Thymus (tissue), 11 donors: ENCODE results near the gene TRPC4. TPM values are rescaled to one million over a fixed set of nuclear protein-coding genes. Genes with fewer than 3 reads are reported as not detected.

Experiments used
- DNase-seq, 9 donors: peaks; one replicate each; pipeline ENCODE4 v3.0.0-alpha.2; 2013; ENCODE audit warnings: low spot score in 9 of 9, low read depth in 6 of 9, missing footprints in 1 of 9
- H3K27ac ChIP-seq, 2 donors: one replicate each; pipeline ENCODE4 v1.5.1; 2013; ENCODE audit warnings: control low read depth in 1 of 2, low read depth in 1 of 2, low read length in 1 of 2, mild to moderate bottlenecking in 1 of 2, moderate library complexity in 1 of 2
- H3K27me3 ChIP-seq, 2 donors: one replicate each; pipeline ENCODE4 v1.5.1; 2013; ENCODE audit warnings: low read length in 1 of 2; ENCODE audit not compliant: control insufficient read depth in 2 of 2, insufficient read depth in 1 of 2
- H3K36me3 ChIP-seq, 2 donors: one replicate each; pipeline ENCODE4 v1.5.1; 2013; ENCODE audit warnings: low read length in 1 of 2, mild to moderate bottlenecking in 1 of 2, moderate library complexity in 1 of 2; ENCODE audit not compliant: control insufficient read depth in 2 of 2, insufficient read depth in 2 of 2
- H3K4me1 ChIP-seq, 2 donors: one replicate each; pipeline ENCODE4 v1.5.1; 2013; ENCODE audit warnings: low read length in 2 of 2; ENCODE audit not compliant: control insufficient read depth in 2 of 2, insufficient read depth in 2 of 2
- H3K4me3 ChIP-seq, 2 donors: one replicate each; pipeline ENCODE4 v1.5.1; 2013; ENCODE audit warnings: low read length in 2 of 2, control low read depth in 1 of 2, mild to moderate bottlenecking in 1 of 2
- H3K9me3 ChIP-seq, 2 donors: one replicate each; pipeline ENCODE4 v1.5.1; 2013; ENCODE audit warnings: low read length in 1 of 2, mild to moderate bottlenecking in 1 of 2; ENCODE audit not compliant: control insufficient read depth in 2 of 2, insufficient read depth in 1 of 2
- WGBS: extraction: QIAGEN DNeasy Blood & Tissue Kit; methylation state at CpG from one replicate; pipeline ENCODE4 v1.1.7; 2013; 5-methylcytosine and 5-hydroxymethylcytosine counted together
- polyA plus RNA-seq: library from polyadenylated mRNA; stranded (reverse); fragments of 200-250 nt; gene quantifications from one replicate; pipeline ENCODE4 v1.2.3, GENCODE V29; 2013
- total RNA-seq: library from RNA; stranded (reverse); fragments of 120-200 nt; gene quantifications from one replicate; pipeline ENCODE4 v1.2.4, GENCODE V29; 2013
- donor health status: healthy.

The TRPC4 gene
- total and polyA plus RNA-seq, 2 donors, result 0.14 to 0.19 TPM

- H3K4me3 ChIP-seq, result no peak overlapping the region
- DNase-seq, result no peak
- no peak overlapping the region for H3K27ac ChIP-seq
- no peaks in the 10 kb centered on the region for H3K9me3 ChIP-seq
- WGBS, result 71% methylated on average over 4 of the region's 4 CpGs
- no peaks in the 10 kb centered on the region for H3K36me3 ChIP-seq
- H3K4me1 ChIP-seq, result no peaks in the 10 kb centered on the region
- H3K27me3 ChIP-seq, result no peaks in the 10 kb centered on the region
These were observed 20.2 kb upstream of the TRPC4 start for GRCh38 chr13:37889820-37890219.

- Histone ChIP-seq H3K9me3 (no peaks in the 10 kb centered on the region), H3K27me3 (no peaks in the 10 kb centered on the region), H3K4me3 (no peak overlapping the region), H3K36me3 (no peaks in the 10 kb centered on the region), H3K4me1 (no peaks in the 10 kb centered on the region), H3K27ac (no peak overlapping the region)
- WGBS, result 93% methylated on average over 2 of the region's 2 CpGs
- no peak for DNase-seq
These were observed 19.5 kb upstream of the TRPC4 start for GRCh38 chr13:37889102-37889501.

GRCh38 chr13:37886879-37887278 is 17.3 kb upstream of the TRPC4 start:
- no peaks in the 10 kb centered on the region for H3K36me3 ChIP-seq
- 42% methylated on average over 4 of the region's 4 CpGs for WGBS

GRCh38 chr13:37884674-37885073 is 15.1 kb upstream of the TRPC4 start:
- Histone ChIP-seq H3K4me3 (no peak overlapping the region), H3K36me3 (no peaks in the 10 kb centered on the region), H3K9me3 (no peaks in the 10 kb centered on the region), H3K4me1 (no peaks in the 10 kb centered on the region), H3K27me3 (no peaks in the 10 kb centered on the region), H3K27ac (no peak overlapping the region)
- 93% methylated on average over 2 of the region's 2 CpGs for WGBS
- DNase-seq, result no peak

More at GRCh38 chr13:37886879-37887278, 17.3 kb upstream of the TRPC4 start:
- Histone ChIP-seq H3K9me3 (no peaks in the 10 kb centered on the region), H3K4me3 (no peak overlapping the region), H3K27me3 (no peaks in the 10 kb centered on the region), H3K4me1 (no peaks in the 10 kb centered on the region), H3K27ac (no peak overlapping the region)
- no peak for DNase-seq

GRCh38 chr13:37884026-37884425 is 14.5 kb upstream of the TRPC4 start:
- H3K9me3 ChIP-seq, result no peaks in the 10 kb centered on the region
- no peaks in the 10 kb centered on the region for H3K27me3 ChIP-seq
- H3K27ac ChIP-seq, result no peak overlapping the region
- no peak for DNase-seq
- WGBS, result 100% methylated on average over 1 of the region's 1 CpG
- no peak overlapping the region for H3K4me3 ChIP-seq
- H3K36me3 ChIP-seq, result no peaks in the 10 kb centered on the region
- H3K4me1 ChIP-seq, result no peaks in the 10 kb centered on the region

GRCh38 chr13:37878921-37879320 is 9.3 kb upstream of the TRPC4 start:
- no peaks in the 10 kb centered on the region for H3K27me3 ChIP-seq
- no peaks in the 10 kb centered on the region for H3K36me3 ChIP-seq
- no peak overlapping the region for H3K4me3 ChIP-seq
- DNase-seq, result no peak
- no peak overlapping the region for H3K27ac ChIP-seq
- WGBS, result 94% methylated on average over 3 of the region's 3 CpGs
- H3K9me3 ChIP-seq, result no peaks in the 10 kb centered on the region
- no peaks in the 10 kb centered on the region for H3K4me1 ChIP-seq

GRCh38 chr13:37878496-37878895 is 8.9 kb upstream of the TRPC4 start:
- Histone ChIP-seq H3K4me3 (no peak overlapping the region), H3K27me3 (no peaks in the 10 kb centered on the region), H3K4me1 (no peaks in the 10 kb centered on the region), H3K9me3 (no peaks in the 10 kb centered on the region), H3K27ac (no peak overlapping the region), H3K36me3 (no peaks in the 10 kb centered on the region)
- no peak for DNase-seq
- 95% methylated on average over 1 of the region's 1 CpG for WGBS

GRCh38 chr13:37870895-37871550 is 1.5 kb upstream of the TRPC4 start:
- peaks cover 13 to 26% of the 10 kb centered on the region in 2 donors for H3K27me3 ChIP-seq
- no peak overlapping the region for H3K27ac ChIP-seq
- no peaks in the 10 kb centered on the region for H3K36me3 ChIP-seq
- H3K9me3 ChIP-seq, result no peaks in the 10 kb centered on the region
- DNase-seq, result no peak
- no peak overlapping the region for H3K4me3 ChIP-seq
- H3K4me1 ChIP-seq, result no peaks in the 10 kb centered on the region
- WGBS, result 66% methylated on average over 10 of the region's 10 CpGs

- no peaks in the 10 kb centered on the region for H3K9me3 ChIP-seq
- no peaks in the 10 kb centered on the region for H3K36me3 ChIP-seq
- H3K27me3 ChIP-seq, result peaks cover 13 to 26% of the 10 kb centered on the region in 2 donors
- no peaks in the 10 kb centered on the region for H3K4me1 ChIP-seq
- H3K4me3 ChIP-seq, result no peak overlapping the region
- no peak overlapping the region for H3K27ac ChIP-seq
- no peak for DNase-seq
- 64% methylated on average over 9 of the region's 9 CpGs for WGBS
These were observed 895 bp upstream of the TRPC4 start for GRCh38 chr13:37870489-37870845.

GRCh38 chr13:37869506-37869755 is 141 bp downstream of the TRPC4 start:
- Histone ChIP-seq H3K36me3 (no peaks in the 10 kb centered on the region), H3K4me3 (no peak overlapping the region), H3K4me1 (no peaks in the 10 kb centered on the region), H3K9me3 (no peaks in the 10 kb centered on the region), H3K27ac (no peak overlapping the region), H3K27me3 (peaks cover 13 to 26% of the 10 kb centered on the region in 2 donors)
- WGBS, result 5% methylated on average over 19 of the region's 19 CpGs
- no peak for DNase-seq
